CD14-positive monocyte (primary cell): ENCODE results near the gene FLOT2. TPM values are rescaled to one million over a fixed set of nuclear protein-coding genes. Genes with fewer than 3 reads are reported as not detected.
A peak's percentile ranks its signal among the peaks of the same experiment; 100 is the strongest.

Experiments used
- DNase-seq, 3 donors: peaks; one replicate each; pipeline ENCODE4 v3.0.0-alpha.2; 2011 to 2022
- H2AFZ ChIP-seq: 2 replicates; pipeline ENCODE4 v1.6.0; 2012; ENCODE audit warnings: mild to moderate bottlenecking, low read depth, low read length, inconsistent platforms; ENCODE audit not compliant: insufficient read depth, poor library complexity, severe bottlenecking
- H3K27ac ChIP-seq, 2 donors: 1 replicate in 1 of 2; 2 replicates in 1 of 2; pipeline ENCODE4 v1.5.1; 2012 to 2013; ENCODE audit warnings: low read length in 2 of 2, control low read depth in 1 of 2, inconsistent platforms in 1 of 2, low read depth in 1 of 2, mild to moderate bottlenecking in 1 of 2
- H3K27me3 ChIP-seq, 2 donors: one replicate each; pipeline versions ENCODE4 v1.6.0 to v1.6.1; 2011 to 2013; ENCODE audit warnings: low read length in 2 of 2; ENCODE audit not compliant: control insufficient read depth in 2 of 2, insufficient read depth in 2 of 2
- H3K36me3 ChIP-seq, 2 donors: replicated peaks in 1 of 2; 1 replicate in 1 of 2; 2 replicates in 1 of 2; pipeline versions ENCODE4 v1.5.1 to v1.6.1; 2012 to 2013; ENCODE audit warnings: low read length in 2 of 2, control low read depth in 1 of 2, inconsistent platforms in 1 of 2, mild to moderate bottlenecking in 1 of 2; ENCODE audit not compliant: insufficient read depth in 2 of 2, control insufficient read depth in 1 of 2
- H3K4me1 ChIP-seq, 2 donors: 1 replicate in 1 of 2; 2 replicates in 1 of 2; pipeline versions ENCODE4 v1.5.1 to v1.6.1; 2012 to 2013; ENCODE audit warnings: low read length in 2 of 2, control low read depth in 1 of 2, inconsistent platforms in 1 of 2, mild to moderate bottlenecking in 1 of 2, moderate library complexity in 1 of 2; ENCODE audit not compliant: insufficient read depth in 2 of 2, control insufficient read depth in 1 of 2
- H3K4me2 ChIP-seq: replicated peaks from 2 replicates; pipeline ENCODE3; 2012; ENCODE audit warnings: low read length, moderate library complexity, mild to moderate bottlenecking; ENCODE audit not compliant: poor library complexity, severe bottlenecking; ENCODE audit errors: extremely low read depth
- H3K4me3 ChIP-seq, 3 experiments: fragments of 200-600 bp in 1 of 3; sonication (generic) in 1 of 3; replicated peaks in 1 of 3; 1 replicate in 2 of 3; 2 replicates in 1 of 3; pipeline ENCODE4 v1.5.1; 2011 to 2013; ENCODE audit warnings: low read length in 3 of 3, mild to moderate bottlenecking in 3 of 3, control low read depth in 2 of 3, low read depth in 2 of 3, inconsistent platforms in 1 of 3, moderate library complexity in 1 of 3
- H3K79me2 ChIP-seq: 2 replicates; pipeline ENCODE4 v1.6.0; 2012; ENCODE audit warnings: mild to moderate bottlenecking, control low read depth, inconsistent platforms, low read length, moderate library complexity; ENCODE audit not compliant: insufficient read depth
- H3K9ac ChIP-seq: 2 replicates; pipeline ENCODE4 v1.6.0; 2017; ENCODE audit warnings: low read length, mild to moderate bottlenecking; ENCODE audit not compliant: insufficient read depth, poor library complexity, severe bottlenecking
- H3K9me3 ChIP-seq, 2 donors: replicated peaks in 1 of 2; 1 replicate in 1 of 2; 2 replicates in 1 of 2; pipeline versions ENCODE4 v1.5.1 to v1.6.1; 2012 to 2013; ENCODE audit warnings: low read length in 2 of 2, control low read depth in 1 of 2; ENCODE audit not compliant: control insufficient read depth in 1 of 2, insufficient read depth in 1 of 2
- H4K20me1 ChIP-seq: 2 replicates; pipeline ENCODE4 v1.6.0; 2012; ENCODE audit warnings: mild to moderate bottlenecking, low read length, control low read depth, moderate library complexity; ENCODE audit not compliant: insufficient read depth
- H3K27ac Mint-ChIP-seq, 7 donors: one replicate each; pipeline ENCODE4 v1.8.0; 2020; ENCODE audit warnings: mild to moderate bottlenecking in 7 of 7, mixed read lengths in 7 of 7, moderate library complexity in 6 of 7, inconsistent platforms in 2 of 7
- H3K27me3 Mint-ChIP-seq, 3 donors: one replicate each; pipeline ENCODE4 v1.8.0; 2021 to 2022; ENCODE audit warnings: low read depth in 3 of 3, mild to moderate bottlenecking in 3 of 3, mixed read lengths in 3 of 3, moderate library complexity in 3 of 3, inconsistent platforms in 1 of 3
- H3K36me3 Mint-ChIP-seq, 2 donors: one replicate each; pipeline ENCODE4 v1.8.0; 2020; ENCODE audit warnings: mixed read lengths in 2 of 2, inconsistent platforms in 1 of 2, mild to moderate bottlenecking in 1 of 2
- H3K4me1 Mint-ChIP-seq: one replicate; pipeline ENCODE4 v1.8.0; 2020; ENCODE audit warnings: mild to moderate bottlenecking, mixed read lengths
- H3K4me3 Mint-ChIP-seq, 2 donors: one replicate each; pipeline ENCODE4 v1.8.0; 2020; ENCODE audit warnings: mild to moderate bottlenecking in 2 of 2, mixed read lengths in 2 of 2, moderate library complexity in 1 of 2
- H3K9me3 Mint-ChIP-seq, 7 donors: one replicate each; pipeline ENCODE4 v1.8.0; 2020 to 2022; ENCODE audit warnings: mixed read lengths in 7 of 7, mild to moderate bottlenecking in 6 of 7, moderate library complexity in 6 of 7, inconsistent platforms in 2 of 7
- CTCF ChIP-seq: fragments of 200-600 bp; IDR thresholded peaks from one replicate; pipeline ENCODE4 v1.8.0; 2022; ENCODE audit warnings: antibody characterized with exemption, mild to moderate bottlenecking
- WGBS: methylation state at CpG from one replicate; pipeline ENCODE4 v1.1.5; 2013; ENCODE audit warnings: missing lambda C conversion rate; ENCODE audit not compliant: insufficient coverage; 5-methylcytosine and 5-hydroxymethylcytosine counted together
- intact Hi-C, 2 donors: fragments of 100-400 bp; cut with micrococcal nuclease; formaldehyde crosslinking; loops; one replicate each; pipeline versions ENCODE4 v1.15.0 to v1.15.1; 2023
- polyA plus RNA-seq, 3 donors: library from polyadenylated mRNA; depleted of rRNA in 1 of 3; unstranded in 2 of 3; stranded (reverse) in 1 of 3; fragments of 300-500 nt in 2 of 3; fragments of >200 nt in 1 of 3; fragmentation: Illumina TruSeq in 2 of 3; gene quantifications; 1 replicate in 2 of 3; 2 replicates in 1 of 3; pipeline ENCODE4 v1.2.3, GENCODE V29; 2012 to 2021

The FLOT2 gene
- polyA plus RNA-seq, 3 donors: 138 to 271 (median 244) TPM

- Histone ChIP-seq H3K4me3 (no peak overlapping the region), H3K79me2 (peaks cover 13% of the 10 kb centered on the region), H4K20me1 (no peaks in the 10 kb centered on the region), H3K36me3 (no peaks in the 10 kb centered on the region), H3K9me3 (no peaks in the 10 kb centered on the region), H3K9ac (no peak overlapping the region), H3K27ac (no peak overlapping the region), H3K4me1 (peaks cover 13 to 15% of the 10 kb centered on the region in 2 donors), H3K4me2 (no peak overlapping the region), H3K27me3 (no peaks in the 10 kb centered on the region), H2AFZ (no peak overlapping the region)
- Mint-ChIP-seq H3K36me3 (no peaks in the 10 kb centered on the region), H3K27ac (no peak overlapping the region), H3K4me1 (peaks cover 12% of the 10 kb centered on the region), H3K9me3 (peaks cover 0 to 2% (median 0%) of the 10 kb centered on the region in 7 donors), H3K27me3 (peaks cover 0 to 2% (median 1%) of the 10 kb centered on the region in 3 donors), H3K4me3 (no peak overlapping the region)
- intact Hi-C loops: no loop called here
- no peak for DNase-seq
- 98% methylated on average over 8 of the region's 10 CpGs for WGBS
- TF ChIP-seq CTCF: no peak
These were observed 51.3 kb downstream of the FLOT2 start for GRCh38 chr17:28846231-28846630.

GRCh38 chr17:28843816-28844148 lies 53.8 kb downstream of the FLOT2 start:
- Mint-ChIP-seq H3K27me3 (peaks cover 0 to 2% (median 0%) of the 10 kb centered on the region in 3 donors), H3K36me3 (peaks cover 0 to 4% of the 10 kb centered on the region in 2 donors), H3K4me3 (peak overlapping the region in 1 of 2 donors; percentile 35), H3K9me3 (peaks cover 0 to 2% (median 0%) of the 10 kb centered on the region in 7 donors), H3K27ac (no peak overlapping the region), H3K4me1 (peaks cover 17% of the 10 kb centered on the region)
- Histone ChIP-seq H3K27me3 (no peaks in the 10 kb centered on the region), H2AFZ (no peak overlapping the region), H3K79me2 (peaks cover 24% of the 10 kb centered on the region), H3K4me3 (no peak overlapping the region), H3K36me3 (no peaks in the 10 kb centered on the region), H3K27ac (no peak overlapping the region), H4K20me1 (no peaks in the 10 kb centered on the region), H3K9me3 (no peaks in the 10 kb centered on the region), H3K4me2 (no peak overlapping the region), H3K4me1 (peaks cover 13 to 15% of the 10 kb centered on the region in 2 donors), H3K9ac (no peak overlapping the region)
- WGBS: 100% methylated on average over 6 of the region's 6 CpGs
- DNase-seq: no peak
- intact Hi-C loops: no loop called here
- no peak for TF ChIP-seq CTCF
